GM19395 (cell line): ENCODE results near the gene TMEM201.

ENCODE experiments used
- ATAC-seq: cut with Tn5 transposase; IDR thresholded peaks from one replicate; pipeline ENCODE4 v1.9.1; 2021; ENCODE audit warnings: mild to moderate bottlenecking, moderate library complexity; ENCODE audit not compliant: unreplicated experiment

TMEM201 gene

GRCh38 chr1:9576903-9577302 is 11.8 kb upstream of the TMEM201 start:
- no peak for ATAC-seq

- no peak for ATAC-seq
These were observed 11.3 kb upstream of the TMEM201 start for GRCh38 chr1:9577423-9577822.

- ATAC-seq: no peak
These were observed 7.8 kb upstream of the TMEM201 start for GRCh38 chr1:9580942-9581341.

- no peak for ATAC-seq
These were observed 2.5 kb upstream of the TMEM201 start for GRCh38 chr1:9586147-9586766.

- ATAC-seq: peak; percentile 17
These were observed 520 bp downstream of the TMEM201 start for GRCh38 chr1:9589144-9589718.

GRCh38 chr1:9589719-9590157 is 1.0 kb downstream of the TMEM201 start:
- no peak for ATAC-seq

GRCh38 chr1:9590201-9590600 is 1.5 kb downstream of the TMEM201 start:
- no peak for ATAC-seq

GRCh38 chr1:9590945-9591668 is 2.4 kb downstream of the TMEM201 start:
- no peak for ATAC-seq

- no peak for ATAC-seq
These were observed 3.2 kb downstream of the TMEM201 start for GRCh38 chr1:9591669-9592509.

- ATAC-seq: no peak
These were observed 3.9 kb downstream of the TMEM201 start for GRCh38 chr1:9592510-9593075.

GRCh38 chr1:9593147-9593491 is 4.4 kb downstream of the TMEM201 start:
- ATAC-seq: no peak

GRCh38 chr1:9593492-9594465 is 5.1 kb downstream of the TMEM201 start:
- peak; percentile 41 for ATAC-seq

- no peak for ATAC-seq
These were observed 5.9 kb downstream of the TMEM201 start for GRCh38 chr1:9594471-9595155.

GRCh38 chr1:9595156-9595967 is 6.7 kb downstream of the TMEM201 start:
- ATAC-seq: no peak

GRCh38 chr1:9595968-9596340 is 7.2 kb downstream of the TMEM201 start:
- no peak for ATAC-seq

GRCh38 chr1:9596415-9597123 is 7.9 kb downstream of the TMEM201 start:
- ATAC-seq: no peak

- ATAC-seq: no peak
These were observed 8.9 kb downstream of the TMEM201 start for GRCh38 chr1:9597361-9598315.
